HG03558 (cell line): ENCODE results near the gene RRP36.

ENCODE experiments used
- ATAC-seq: cut with Tn5 transposase; IDR thresholded peaks from one replicate; pipeline ENCODE4 v1.9.1; 2021; ENCODE audit warnings: moderate number of reproducible peaks; ENCODE audit not compliant: unreplicated experiment; ENCODE audit errors: extremely low read depth

RRP36 gene

GRCh38 chr6:43060034-43060754 is 38.8 kb downstream of the RRP36 start:
- ATAC-seq: no peak

- no peak for ATAC-seq
Observed at GRCh38 chr6:43060755-43061633, 39.6 kb downstream of the RRP36 start.

GRCh38 chr6:43061861-43062260 is 40.4 kb downstream of the RRP36 start:
- ATAC-seq: no peak

- ATAC-seq: no peak
Observed at GRCh38 chr6:43062818-43063217, 41.4 kb downstream of the RRP36 start.

- no peak for ATAC-seq
Observed at GRCh38 chr6:43070028-43070632, 48.7 kb downstream of the RRP36 start.

- ATAC-seq: no peak
Observed at GRCh38 chr6:43074847-43075669, 53.6 kb downstream of the RRP36 start.

- no peak for ATAC-seq
Observed at GRCh38 chr6:43075670-43076463, 54.4 kb downstream of the RRP36 start, which contains the start of gene PTK7. Gene PTK7, plus strand, starts transcription at chr6:43076314. Its CDS starts 175 bp downstream, at chr6:43076489.

- no peak for ATAC-seq
Observed at GRCh38 chr6:43076464-43077332, 55.3 kb downstream of the RRP36 start.

GRCh38 chr6:43077333-43077809 is 55.9 kb downstream of the RRP36 start:
- ATAC-seq: no peak

- ATAC-seq: no peak
Observed at GRCh38 chr6:43077981-43078511, 56.6 kb downstream of the RRP36 start.

GRCh38 chr6:43078691-43079090 is 57.3 kb downstream of the RRP36 start:
- ATAC-seq: no peak
